Esophagus muscularis mucosa (tissue), 4 donors: ENCODE results near the gene ADCYAP1R1. TPM values are rescaled to one million over a fixed set of nuclear protein-coding genes. Genes with fewer than 3 reads are reported as not detected.

Experiments
- DNase-seq: peaks from one replicate; pipeline ENCODE4 v3.0.0-alpha.2; 2017; ENCODE audit errors: extremely low spot score
- H3K27ac ChIP-seq, 4 donors: fragments of 200-600 bp; sonication (generic); replicated peaks in 1 of 4; 1 replicate in 3 of 4; 2 replicates in 1 of 4; pipeline ENCODE4 v1.5.1; 2016 to 2019; ENCODE audit warnings: mild to moderate bottlenecking in 1 of 4
- H3K27me3 ChIP-seq, 4 donors: fragments of 200-600 bp; sonication (generic); one replicate each; pipeline versions ENCODE4 v1.5.1 to v1.6.0; 2016 to 2019
- H3K36me3 ChIP-seq, 4 donors: fragments of 200-600 bp; sonication (generic); one replicate each; pipeline ENCODE4 v1.5.1; 2016 to 2019
- H3K4me1 ChIP-seq, 4 donors: fragments of 200-600 bp; sonication (generic); one replicate each; pipeline ENCODE4 v1.5.1; 2016 to 2019
- H3K4me3 ChIP-seq, 4 donors: fragments of 200-600 bp; sonication (generic); 1 replicate in 2 of 4; 2 replicates in 2 of 4; pipeline ENCODE4 v1.5.1; 2016 to 2019; ENCODE audit warnings: mild to moderate bottlenecking in 4 of 4, moderate library complexity in 1 of 4
- H3K9me3 ChIP-seq, 4 donors: fragments of 200-600 bp; sonication (generic); 1 replicate in 3 of 4; 2 replicates in 1 of 4; pipeline ENCODE4 v1.5.1; 2016 to 2019
- EP300 ChIP-seq: sonication (generic); formaldehyde crosslinking; IDR thresholded peaks from one replicate; pipeline ENCODE4 v1.6.1; 2017; ENCODE audit warnings: antibody characterized with exemption
- POLR2A ChIP-seq: fragments of 450-650 bp; IDR thresholded peaks from one replicate; pipeline ENCODE4 v1.6.1; 2017; ENCODE audit warnings: antibody characterized with exemption, moderate library complexity, mild to moderate bottlenecking, low read depth
- POLR2AphosphoS5 ChIP-seq, 2 donors: sonication (generic); formaldehyde crosslinking; IDR thresholded peaks; one replicate each; pipeline ENCODE4 v1.6.1; 2017; ENCODE audit warnings: antibody characterized with exemption in 2 of 2
- WGBS: methylation state at CpG from one replicate; pipeline ENCODE4 v1.1.5; 2018; 5-methylcytosine and 5-hydroxymethylcytosine counted together
- intact Hi-C: fragments of 100-400 bp; cut with DNase I; formaldehyde crosslinking; loops from one replicate; pipeline ENCODE4 v1.15.1; 2023
- total RNA-seq, 4 donors: library from RNA; depleted of rRNA; stranded (reverse); fragments of >200 nt; gene quantifications; one replicate each; pipeline versions ENCODE4 v1.1.0 to v1.2.1, GENCODE V29; 2016
- TF ChIP-seq, protein P1 (sequence below), 3 experiments: fragments of 200-600 bp in 2 of 3; fragments of 450-650 bp in 1 of 3; sonication (generic) in 2 of 3; IDR thresholded peaks; one replicate each; pipeline ENCODE4 v1.5.1; 2017 to 2019; ENCODE audit warnings: antibody characterized with exemption in 3 of 3, mild to moderate bottlenecking in 2 of 3, moderate library complexity in 1 of 3

ADCYAP1R1 gene
- total RNA-seq, result 10 to 100 TPM; 10.2 to 35.3 (median 25.7) TPM

DNA sequence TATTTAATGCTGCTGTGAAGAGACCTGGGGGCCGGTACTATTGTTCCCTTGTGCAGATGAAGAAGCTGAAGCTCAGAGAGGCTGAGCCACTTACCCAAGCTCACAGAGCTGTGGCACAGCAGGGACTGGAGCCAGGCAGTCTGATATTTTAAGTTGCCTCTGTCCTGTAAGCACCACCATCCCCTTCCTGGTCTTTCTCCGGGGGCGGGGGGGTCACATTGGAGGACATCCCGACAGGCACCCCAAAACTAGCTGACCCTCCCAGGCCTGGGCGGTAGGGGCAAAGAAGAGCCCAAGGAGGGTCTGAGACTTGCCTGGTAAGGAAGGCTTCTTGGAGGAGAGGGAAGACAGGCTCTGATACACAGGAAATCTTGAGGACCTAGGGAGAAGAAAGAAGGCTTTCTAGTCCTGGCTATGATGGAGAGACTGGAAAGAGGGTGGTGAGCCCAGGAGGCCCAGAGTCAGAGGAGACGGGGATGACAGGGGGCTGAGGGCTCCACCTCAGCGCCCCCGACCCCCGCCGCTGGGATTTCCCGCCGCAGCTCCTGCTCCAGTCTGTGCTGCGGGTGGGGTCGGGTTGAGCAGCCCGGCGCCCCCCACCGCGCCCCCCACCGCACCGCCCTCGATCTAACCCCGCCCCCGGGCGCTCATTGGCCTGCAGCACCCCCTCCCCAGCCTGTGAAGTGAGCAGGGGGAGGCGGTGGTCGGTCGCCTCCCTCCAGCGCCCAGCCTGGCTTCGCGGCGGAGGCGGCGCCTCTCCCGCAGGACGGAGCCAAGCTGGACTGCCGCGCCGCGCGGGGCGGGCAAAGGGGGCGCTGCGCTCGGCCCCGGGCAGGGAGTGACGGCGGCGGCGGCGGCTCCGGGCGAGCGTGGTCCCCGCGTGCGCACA is at the start of gene ADCYAP1R1:
ADCYAP1R1 (plus strand) TSS at position 711 of the 889 bp plus-strand sequence. CDS start 10,957 bp downstream, outside the sequence.
- no peak for DNase-seq
- WGBS, result 15% methylated on average over 17 of the region's 56 CpGs
- Histone ChIP-seq H3K4me3 (peak within 1 kb of the TSS; percentile 53 to 61 (median 54)), H3K27me3 (peaks cover 0 to 60% (median 13%) of the 10 kb centered on the region in 4 donors), H3K9me3 (no peaks in the 10 kb centered on the region), H3K4me1 (peaks cover 4 to 21% (median 16%) of the 10 kb centered on the region in 4 donors), H3K36me3 (no peaks in the 10 kb centered on the region), H3K27ac (peak within 1 kb of the TSS; percentile 40 to 74 (median 51))
- intact Hi-C loops, result no loop called here
- TF ChIP-seq EP300, result no peak
- no peak for TF ChIP-seq POLR2A
- TF ChIP-seq POLR2AphosphoS5 (IDR thresholded peaks at IDR 0.05), result peak in 1 of 2 donors; percentile 19
- TF ChIP-seq, protein P1, sequence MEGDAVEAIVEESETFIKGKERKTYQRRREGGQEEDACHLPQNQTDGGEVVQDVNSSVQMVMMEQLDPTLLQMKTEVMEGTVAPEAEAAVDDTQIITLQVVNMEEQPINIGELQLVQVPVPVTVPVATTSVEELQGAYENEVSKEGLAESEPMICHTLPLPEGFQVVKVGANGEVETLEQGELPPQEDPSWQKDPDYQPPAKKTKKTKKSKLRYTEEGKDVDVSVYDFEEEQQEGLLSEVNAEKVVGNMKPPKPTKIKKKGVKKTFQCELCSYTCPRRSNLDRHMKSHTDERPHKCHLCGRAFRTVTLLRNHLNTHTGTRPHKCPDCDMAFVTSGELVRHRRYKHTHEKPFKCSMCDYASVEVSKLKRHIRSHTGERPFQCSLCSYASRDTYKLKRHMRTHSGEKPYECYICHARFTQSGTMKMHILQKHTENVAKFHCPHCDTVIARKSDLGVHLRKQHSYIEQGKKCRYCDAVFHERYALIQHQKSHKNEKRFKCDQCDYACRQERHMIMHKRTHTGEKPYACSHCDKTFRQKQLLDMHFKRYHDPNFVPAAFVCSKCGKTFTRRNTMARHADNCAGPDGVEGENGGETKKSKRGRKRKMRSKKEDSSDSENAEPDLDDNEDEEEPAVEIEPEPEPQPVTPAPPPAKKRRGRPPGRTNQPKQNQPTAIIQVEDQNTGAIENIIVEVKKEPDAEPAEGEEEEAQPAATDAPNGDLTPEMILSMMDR (IDR thresholded peaks at IDR 0.05), result peak in 1 of 3 experiments; percentile 11

DNA sequence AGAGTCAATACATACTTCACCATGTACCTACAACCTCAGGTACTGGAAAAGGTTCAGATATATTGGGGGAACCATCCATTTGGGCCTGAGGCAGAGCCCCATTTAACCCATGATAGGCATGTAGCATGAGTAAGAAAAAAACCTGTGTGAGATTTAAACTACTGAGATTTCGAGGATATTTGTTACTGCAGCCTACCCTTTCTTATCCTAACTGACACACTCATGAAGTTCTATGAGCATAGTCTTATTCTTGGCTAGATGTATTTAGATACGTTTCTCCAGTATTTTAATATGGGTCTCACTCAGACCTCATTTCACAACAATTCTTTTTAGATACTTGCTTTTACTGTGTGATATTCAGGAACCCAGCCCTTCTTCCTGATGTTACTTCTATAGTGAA is 49.0 kb upstream of the ADCYAP1R1 start:
- TF ChIP-seq, protein P1 (IDR thresholded peaks at IDR 0.05), result no peak
- TF ChIP-seq POLR2A, result no peak
- Histone ChIP-seq H3K4me3 (no peak overlapping the region), H3K9me3 (peaks cover 0 to 14% (median 7%) of the 10 kb centered on the region in 4 donors), H3K27me3 (peaks cover 0 to 11% (median 0%) of the 10 kb centered on the region in 4 donors), H3K27ac (no peak overlapping the region), H3K36me3 (no peaks in the 10 kb centered on the region), H3K4me1 (peaks cover 0 to 5% (median 0%) of the 10 kb centered on the region in 4 donors)
- 97% methylated on average over 2 of the region's 2 CpGs for WGBS
- no peak for DNase-seq
- intact Hi-C loops, result no loop called here

DNA sequence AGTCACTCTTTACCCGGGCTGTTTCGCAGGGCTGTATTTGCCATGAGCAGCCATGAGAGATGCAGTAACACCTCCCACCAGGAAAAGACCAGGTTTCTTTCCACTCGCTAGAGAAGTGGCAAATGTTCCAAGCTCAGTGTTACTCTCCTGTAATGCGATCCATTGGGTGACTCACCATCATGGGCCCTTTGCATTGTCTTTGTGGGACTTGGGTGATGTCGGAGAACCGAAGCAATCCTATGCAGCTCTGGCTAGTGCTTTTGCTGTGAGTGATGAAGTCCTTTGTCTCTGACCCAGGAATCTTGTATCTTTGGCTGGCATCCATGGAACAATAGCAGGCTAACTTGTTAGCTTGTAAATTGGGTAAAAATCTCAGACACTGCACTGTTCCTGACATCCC is 48.4 kb upstream of the ADCYAP1R1 start:
- 90% methylated on average over 3 of the region's 6 CpGs for WGBS
- H3K27me3 ChIP-seq, result peaks cover 0 to 11% (median 0%) of the 10 kb centered on the region in 4 donors
- H3K4me3 ChIP-seq, result no peak overlapping the region
- no peak for DNase-seq
- H3K4me1 ChIP-seq, result peaks cover 0 to 5% (median 0%) of the 10 kb centered on the region in 4 donors
- H3K27ac ChIP-seq, result no peak overlapping the region
- H3K9me3 ChIP-seq, result peaks cover 0 to 14% (median 7%) of the 10 kb centered on the region in 4 donors
- intact Hi-C loops, result no loop called here
- TF ChIP-seq, protein P1 (IDR thresholded peaks at IDR 0.05), result no peak
- TF ChIP-seq POLR2AphosphoS5 (IDR thresholded peaks at IDR 0.05), result no peak
- TF ChIP-seq POLR2A, result no peak
- no peak for TF ChIP-seq EP300
- H3K36me3 ChIP-seq, result no peaks in the 10 kb centered on the region

DNA sequence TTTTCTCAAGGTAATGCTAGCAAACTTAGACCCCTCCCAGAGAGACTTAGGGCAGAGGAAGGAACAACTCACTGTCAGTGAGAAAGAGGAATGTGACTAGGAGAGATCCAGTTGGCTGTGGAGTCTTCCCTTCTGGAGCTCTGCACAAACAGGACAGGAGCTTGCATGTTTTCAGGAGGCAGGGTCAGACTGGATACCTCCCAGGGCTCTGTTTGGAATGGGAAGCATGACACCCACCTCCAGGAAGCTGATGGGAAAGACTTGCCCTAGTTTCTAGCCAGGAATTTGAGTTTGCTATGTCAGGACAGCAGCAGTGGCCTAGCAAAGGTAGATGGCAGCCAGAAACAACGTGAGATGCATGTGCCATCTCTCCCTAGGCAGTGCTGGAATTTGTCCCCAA is 47.7 kb upstream of the ADCYAP1R1 start:
- intact Hi-C loops, result no loop called here
- Histone ChIP-seq H3K27me3 (peaks cover 0 to 11% (median 0%) of the 10 kb centered on the region in 4 donors), H3K9me3 (peaks cover 0 to 14% (median 7%) of the 10 kb centered on the region in 4 donors), H3K4me3 (no peak overlapping the region), H3K36me3 (no peaks in the 10 kb centered on the region), H3K4me1 (peaks cover 0 to 5% (median 0%) of the 10 kb centered on the region in 4 donors), H3K27ac (no peak overlapping the region)
- TF ChIP-seq POLR2AphosphoS5 (IDR thresholded peaks at IDR 0.05) (no peak), POLR2A (no peak), EP300 (no peak)
- TF ChIP-seq, protein P1 (IDR thresholded peaks at IDR 0.05), result no peak
- WGBS, result 50% methylated on average over 1 of the region's 1 CpG
- no peak for DNase-seq
